Measurements from ENCODE around the gene VPS13D. TPM values are rescaled to one million over a fixed set of nuclear protein-coding genes. Genes with fewer than 3 reads are reported as not detected.
A peak's percentile ranks its signal among the peaks of the same experiment; 100 is the strongest.

VPS13D gene
- total RNA-seq, 1 experiment from 2014 or later: 20.2 TPM

DNA sequence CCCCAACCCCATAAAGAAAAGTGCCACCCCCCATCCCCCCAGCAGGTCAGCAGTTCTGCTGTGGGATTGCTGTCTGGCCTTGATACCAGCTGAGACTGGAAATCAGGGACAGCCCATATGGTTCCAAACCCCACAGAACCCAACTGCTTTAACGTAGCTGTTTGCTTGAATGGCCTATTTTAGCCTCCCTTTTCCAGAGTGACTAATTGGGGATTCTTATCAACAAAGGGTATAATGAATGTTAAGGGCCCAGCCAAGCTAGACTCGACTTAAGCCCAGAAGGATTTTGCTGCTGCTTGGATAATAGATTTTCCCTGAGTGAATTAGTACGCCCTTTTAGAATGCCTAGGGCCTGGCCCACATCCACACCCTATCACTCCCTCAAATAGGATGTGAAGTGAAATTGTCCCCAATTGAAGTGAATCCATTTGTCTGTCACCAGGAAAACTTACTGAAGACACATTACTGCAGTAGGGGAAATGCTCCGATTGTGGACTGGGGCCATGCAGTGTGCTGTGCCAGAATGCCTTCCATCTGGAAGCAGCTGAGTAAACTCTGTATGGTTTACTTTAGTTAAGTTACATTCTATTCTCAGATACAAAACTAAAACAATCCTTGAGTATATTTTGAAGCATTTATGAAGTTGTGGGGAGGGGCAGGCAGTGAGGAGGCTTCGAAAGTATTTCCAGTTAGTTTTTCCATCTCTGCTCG, 231.2 kb downstream of the VPS13D start:
- no peak overlapping the region for H4K8ac ChIP-seq (replicated peaks; ENCODE audit: insufficient read length, low read depth, low read length)
- no peak overlapping the region for H3T11ph ChIP-seq (ENCODE audit: low read length)
- H3K23ac ChIP-seq (ENCODE audit: insufficient read length, low read depth, low read length): no peak overlapping the region
- H2AK5ac ChIP-seq (ENCODE audit: insufficient read length, low read length): no peak overlapping the region
- H3K27ac ChIP-seq (ENCODE audit: insufficient read length, low read depth, low read length): no peak overlapping the region
- H2AFZ ChIP-seq (ENCODE audit: low read length): no peak overlapping the region
- no peaks in the 10 kb centered on the region for H3K27me3 Mint-ChIP-seq (ENCODE audit: low read depth)
- H3K36me3 Mint-ChIP-seq (ENCODE audit: insufficient read depth in 1 of 3, low read depth in 3 of 3): peaks cover 0 to 13% (median 12%) of the 10 kb centered on the region in 3 experiments; a peak in 6 of 7 replicates
- H3K14ac ChIP-seq (ENCODE audit: insufficient read depth, low read length): no peak overlapping the region
- no peak overlapping the region for H3K56ac ChIP-seq (ENCODE audit: insufficient read length, low read depth, low read length)
- H3K4me1 ChIP-seq (ENCODE audit: insufficient read depth, low read length): no peaks in the 10 kb centered on the region
- peaks cover 0 to 2% of the 10 kb centered on the region in 2 experiments; a peak in 1 of 4 replicates for H3K4me1 Mint-ChIP-seq
- H3K4ac ChIP-seq (ENCODE audit: low read depth, low read length): no peak overlapping the region
- no peaks in the 10 kb centered on the region for H4K20me1 ChIP-seq (ENCODE audit: control insufficient read depth, insufficient read depth, insufficient read length)
- no peak overlapping the region for H3K9ac ChIP-seq (ENCODE audit: extremely low read depth, insufficient read length, low read length)
- no peak overlapping the region for H2BK5ac ChIP-seq (ENCODE audit: insufficient read length, low read length)
- no peak overlapping the region for H4K5ac ChIP-seq (ENCODE audit: insufficient read length, low read depth, low read length)
- H2BK20ac ChIP-seq (ENCODE audit: low read depth, low read length, poor library complexity, severe bottlenecking): no peak overlapping the region
- H3K23me2 ChIP-seq (ENCODE audit: insufficient read length, low read depth, low read length, poor library complexity, severe bottlenecking): no peaks in the 10 kb centered on the region
- H2BK12ac ChIP-seq (ENCODE audit: insufficient read length, low read depth, low read length): no peak overlapping the region
- H3K27ac Mint-ChIP-seq: peak overlapping the region in 2 of 3 experiments; percentile 54 to 72; a peak in 2 of 7 replicates
- TF ChIP-seq, protein P1, sequence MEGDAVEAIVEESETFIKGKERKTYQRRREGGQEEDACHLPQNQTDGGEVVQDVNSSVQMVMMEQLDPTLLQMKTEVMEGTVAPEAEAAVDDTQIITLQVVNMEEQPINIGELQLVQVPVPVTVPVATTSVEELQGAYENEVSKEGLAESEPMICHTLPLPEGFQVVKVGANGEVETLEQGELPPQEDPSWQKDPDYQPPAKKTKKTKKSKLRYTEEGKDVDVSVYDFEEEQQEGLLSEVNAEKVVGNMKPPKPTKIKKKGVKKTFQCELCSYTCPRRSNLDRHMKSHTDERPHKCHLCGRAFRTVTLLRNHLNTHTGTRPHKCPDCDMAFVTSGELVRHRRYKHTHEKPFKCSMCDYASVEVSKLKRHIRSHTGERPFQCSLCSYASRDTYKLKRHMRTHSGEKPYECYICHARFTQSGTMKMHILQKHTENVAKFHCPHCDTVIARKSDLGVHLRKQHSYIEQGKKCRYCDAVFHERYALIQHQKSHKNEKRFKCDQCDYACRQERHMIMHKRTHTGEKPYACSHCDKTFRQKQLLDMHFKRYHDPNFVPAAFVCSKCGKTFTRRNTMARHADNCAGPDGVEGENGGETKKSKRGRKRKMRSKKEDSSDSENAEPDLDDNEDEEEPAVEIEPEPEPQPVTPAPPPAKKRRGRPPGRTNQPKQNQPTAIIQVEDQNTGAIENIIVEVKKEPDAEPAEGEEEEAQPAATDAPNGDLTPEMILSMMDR (conservative IDR thresholded peaks at IDR 0.05): no peak
- H2BK15ac ChIP-seq (ENCODE audit: low read depth, low read length): no peak overlapping the region
- H4K91ac ChIP-seq (ENCODE audit: insufficient read length, low read depth, low read length): no peak overlapping the region
- no peaks in the 10 kb centered on the region for H3K27me3 ChIP-seq (ENCODE audit: insufficient read depth, low read length)
- no peaks in the 10 kb centered on the region for H3K79me2 ChIP-seq (ENCODE audit: insufficient read depth, low read length)
- DNase-seq: no peak
- no peak overlapping the region for H3K4me3 Mint-ChIP-seq
- no peaks in the 10 kb centered on the region for H3K9me3 ChIP-seq (ENCODE audit: control insufficient read depth, low read depth, low read length)
- H3K79me1 ChIP-seq (ENCODE audit: insufficient read depth, low read depth, low read length, poor library complexity, severe bottlenecking): no peaks in the 10 kb centered on the region
- no peak overlapping the region for H2BK120ac ChIP-seq (ENCODE audit: low read depth, low read length, poor library complexity, severe bottlenecking)
- no CpG with 5 or more reads among the region's 6 CpGs for WGBS (ENCODE audit: extremely low coverage, insufficient read length, low lambda C conversion rate)
- no peak overlapping the region for H3K18ac ChIP-seq (ENCODE audit: insufficient read length, low read depth, low read length)
- no peaks in the 10 kb centered on the region for H3K9me3 Mint-ChIP-seq
- H3K4me2 ChIP-seq (ENCODE audit: insufficient read depth, insufficient read length, low read length): no peak overlapping the region

Data from H9 (cell line).